MM.1S (cell line): ENCODE measurements around the gene TCF15.

Experiments used
- DNase-seq: peaks from one replicate; pipeline ENCODE4 v3.0.0-alpha.2; 2015
- H2AFZ ChIP-seq: fragments of 300-600 bp; sonication (generic); 2 replicates; pipeline ENCODE4 v1.6.0; 2016; ENCODE audit warnings: antibody characterized with exemption, low read length
- H3F3A ChIP-seq: fragments of 300-600 bp; sonication (generic); 2 replicates; pipeline ENCODE4 v1.6.1; 2016; ENCODE audit warnings: mild to moderate bottlenecking, antibody characterized with exemption, low read length, moderate library complexity, mixed read lengths; ENCODE audit not compliant: insufficient read depth
- H3K27ac ChIP-seq: fragments of 300-600 bp; sonication (generic); 2 replicates; pipeline ENCODE4 v1.5.1; 2016; ENCODE audit warnings: mild to moderate bottlenecking, low read length
- H3K27me3 ChIP-seq: fragments of 300-600 bp; sonication (generic); replicated peaks from 2 replicates; pipeline ENCODE4 v1.6.0; 2016; ENCODE audit warnings: low read length; ENCODE audit not compliant: insufficient read depth
- H3K36me3 ChIP-seq: fragments of 300-600 bp; sonication (generic); replicated peaks from 2 replicates; pipeline ENCODE4 v1.6.1; 2016; ENCODE audit warnings: mild to moderate bottlenecking, low read length, mixed read lengths; ENCODE audit not compliant: insufficient read depth
- H3K4me1 ChIP-seq: fragments of 300-600 bp; sonication (generic); 2 replicates; pipeline ENCODE4 v1.6.1; 2016; ENCODE audit warnings: low read length, mixed read lengths
- H3K4me2 ChIP-seq: fragments of 300-600 bp; sonication (generic); 2 replicates; pipeline ENCODE4 v1.6.0; 2016; ENCODE audit warnings: low read depth, low read length
- H3K4me3 ChIP-seq: fragments of 300-600 bp; sonication (generic); 2 replicates; pipeline ENCODE4 v1.5.1; 2016; ENCODE audit warnings: low read length, mixed read lengths
- H3K79me2 ChIP-seq: fragments of 300-600 bp; sonication (generic); 2 replicates; pipeline ENCODE4 v1.6.1; 2016; ENCODE audit warnings: mixed run types, low read length, mixed read lengths
- H3K9ac ChIP-seq: fragments of 300-600 bp; sonication (generic); 2 replicates; pipeline ENCODE4 v1.6.1; 2016; ENCODE audit warnings: low read length, mixed read lengths
- H3K9me2 ChIP-seq: fragments of 300-600 bp; sonication (generic); replicated peaks from 2 replicates; pipeline ENCODE4 v1.6.1; 2016; ENCODE audit warnings: mild to moderate bottlenecking, low read length, mixed read lengths; ENCODE audit not compliant: insufficient read depth
- H3K9me3 ChIP-seq: fragments of 300-600 bp; sonication (generic); replicated peaks from 2 replicates; pipeline ENCODE4 v1.6.1; 2016; ENCODE audit warnings: mild to moderate bottlenecking, low read length, mixed read lengths; ENCODE audit not compliant: insufficient read depth
- H4K20me1 ChIP-seq: fragments of 300-600 bp; sonication (generic); 2 replicates; pipeline ENCODE4 v1.6.1; 2016; ENCODE audit warnings: mild to moderate bottlenecking, low read length, moderate library complexity, mixed read lengths; ENCODE audit not compliant: insufficient read depth
- CTCF ChIP-seq: fragments of 300-600 bp; sonication (generic); IDR thresholded peaks from 2 replicates; pipeline ENCODE4 v1.5.1; 2016; ENCODE audit warnings: antibody characterized with exemption, low read length, mixed read lengths
- EZH2 ChIP-seq: fragments of 300-600 bp; sonication (generic); optimal IDR thresholded peaks from 2 replicates; pipeline ENCODE3; 2017; ENCODE audit warnings: low read depth, mild to moderate bottlenecking, antibody characterized with exemption, low read length, mixed read lengths
- EZH2phosphoT487 ChIP-seq: fragments of 300-600 bp; sonication (generic); IDR thresholded peaks from 2 replicates; pipeline ENCODE4 v1.6.1; 2018; ENCODE audit warnings: antibody characterized with exemption, low read length

TCF15 gene

DNA sequence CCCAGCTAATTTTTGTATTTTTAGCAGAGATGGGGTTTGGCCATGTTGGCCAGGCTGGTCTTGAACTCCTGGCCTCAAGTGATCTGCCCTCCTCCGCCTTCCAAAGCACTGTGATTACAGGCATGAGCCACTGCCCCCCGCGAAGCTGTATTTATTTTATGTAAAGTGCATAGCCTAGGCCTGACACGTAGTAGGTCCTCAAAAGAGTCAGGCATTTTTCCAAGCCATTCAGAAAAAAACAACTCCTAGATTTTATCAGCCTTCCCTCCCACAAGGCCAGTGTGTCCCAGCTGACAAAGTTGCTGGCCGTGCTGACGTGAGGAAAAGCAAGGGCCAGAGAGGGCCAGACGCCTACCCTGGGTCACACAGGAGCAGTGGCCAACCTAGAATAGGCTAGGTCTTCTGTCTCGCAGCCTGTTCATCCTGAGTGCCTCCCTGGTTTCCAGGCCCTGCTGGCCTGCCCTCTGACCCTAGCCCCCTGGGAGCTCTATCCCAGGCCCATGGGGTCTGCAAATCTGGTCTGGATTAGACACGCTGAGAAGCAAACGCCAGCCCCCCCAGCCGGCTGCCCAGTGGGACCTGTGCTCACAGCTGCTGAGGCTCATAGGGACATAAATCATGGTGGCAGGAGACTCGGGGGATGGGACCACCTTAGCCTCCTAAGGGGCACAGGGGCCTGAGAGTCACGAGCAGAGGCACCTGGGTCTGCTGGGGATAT is 11.8 kb downstream of the TCF15 start:
- no peak for TF ChIP-seq EZH2phosphoT487
- no peak for TF ChIP-seq CTCF
- H3K9me2 ChIP-seq: no peaks in the 10 kb centered on the region
- no peak overlapping the region for H3K27ac ChIP-seq
- no peak for DNase-seq
- H3K36me3 ChIP-seq: no peaks in the 10 kb centered on the region
- no peaks in the 10 kb centered on the region for H3K79me2 ChIP-seq
- no peak overlapping the region for H3K4me3 ChIP-seq
- H3K27me3 ChIP-seq: no peaks in the 10 kb centered on the region
- H3K9ac ChIP-seq: no peak overlapping the region
- H3K4me2 ChIP-seq: no peak overlapping the region
- no peak overlapping the region for H2AFZ ChIP-seq
- no peaks in the 10 kb centered on the region for H3K4me1 ChIP-seq
- H3K9me3 ChIP-seq: no peaks in the 10 kb centered on the region
- H4K20me1 ChIP-seq: no peaks in the 10 kb centered on the region
- no peaks in the 10 kb centered on the region for H3F3A ChIP-seq

DNA sequence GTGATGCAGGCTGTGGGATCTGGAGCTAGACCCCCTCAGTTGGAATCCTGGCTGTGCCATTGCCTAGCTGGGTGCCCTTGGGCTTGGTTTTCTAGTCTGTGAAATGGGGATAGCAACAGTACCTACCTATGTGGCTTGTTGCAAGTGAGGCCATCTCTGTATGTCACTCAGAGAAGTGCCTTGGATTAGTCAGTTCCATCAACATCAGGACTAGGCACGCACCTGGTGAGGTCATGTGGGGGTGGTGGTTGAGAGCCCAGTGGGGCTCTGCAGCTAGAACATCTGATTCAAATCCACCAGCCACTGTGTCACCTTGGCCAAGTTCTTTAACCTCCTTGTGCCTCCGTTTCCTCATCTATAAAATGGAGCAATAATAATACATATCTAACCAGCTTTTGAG is 12.5 kb downstream of the TCF15 start:
- TF ChIP-seq EZH2 (no peak), CTCF (no peak), EZH2phosphoT487 (no peak)
- no peaks in the 10 kb centered on the region for H3K4me1 ChIP-seq
- no peak for DNase-seq
- no peak overlapping the region for H3K4me2 ChIP-seq
- H3K27ac ChIP-seq: no peak overlapping the region
- H3F3A ChIP-seq: no peaks in the 10 kb centered on the region
- H3K4me3 ChIP-seq: no peak overlapping the region
- H3K9ac ChIP-seq: no peak overlapping the region
- no peaks in the 10 kb centered on the region for H4K20me1 ChIP-seq
- H3K9me2 ChIP-seq: no peaks in the 10 kb centered on the region
- H3K9me3 ChIP-seq: no peaks in the 10 kb centered on the region
- no peak overlapping the region for H2AFZ ChIP-seq
- H3K36me3 ChIP-seq: no peaks in the 10 kb centered on the region
- H3K79me2 ChIP-seq: no peaks in the 10 kb centered on the region
- H3K27me3 ChIP-seq: no peaks in the 10 kb centered on the region

DNA sequence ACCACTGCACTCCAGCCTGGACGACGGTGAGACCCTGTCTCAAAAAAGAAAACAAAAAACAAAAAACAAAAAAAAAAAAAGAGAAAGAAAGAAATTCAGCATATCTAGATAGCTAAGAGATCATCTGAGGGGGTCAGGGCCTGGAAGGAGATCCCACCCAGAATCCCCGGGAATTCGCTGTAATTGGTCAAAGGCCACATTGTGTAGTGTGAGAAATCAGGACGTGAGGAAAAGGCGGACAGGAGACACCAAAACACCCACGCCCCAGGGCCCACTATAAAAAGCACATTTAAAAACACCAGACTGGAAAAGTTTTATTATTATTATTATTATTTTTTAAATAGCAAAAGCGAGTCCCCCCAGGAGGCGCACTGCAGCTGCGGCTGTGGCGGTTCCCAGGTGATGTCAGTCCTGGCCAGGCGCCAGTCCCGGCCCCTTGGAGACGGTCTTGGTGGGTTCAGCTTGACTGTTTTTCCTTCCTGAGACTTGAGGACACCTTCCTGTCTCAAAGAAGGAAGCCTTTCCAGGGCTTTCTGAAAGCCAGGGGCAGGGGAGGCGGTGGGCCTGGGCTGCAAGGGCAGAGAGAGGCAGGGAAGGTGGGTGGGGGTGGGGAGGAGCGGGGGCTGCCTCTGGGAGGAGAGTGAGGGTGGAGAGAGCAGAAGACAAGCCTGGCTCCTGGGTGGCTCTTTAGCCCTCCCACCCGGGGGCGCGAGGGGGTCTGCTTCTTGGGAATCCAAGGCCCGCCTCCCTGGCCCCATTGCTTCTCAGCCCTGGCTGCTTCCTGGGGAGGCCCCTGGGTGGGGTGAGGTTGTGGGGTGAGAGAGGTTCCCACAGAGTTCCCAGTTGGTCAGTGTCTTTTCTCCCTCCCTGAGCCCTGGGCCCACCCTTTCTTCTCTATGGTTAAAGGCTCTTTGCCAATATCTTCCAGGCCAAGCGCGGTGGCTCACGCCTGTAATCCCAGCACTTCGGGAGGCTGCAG is 14.5 kb downstream of the TCF15 start:
- Histone ChIP-seq H3K27me3 (no peaks in the 10 kb centered on the region), H3K27ac (no peak overlapping the region), H3K4me1 (no peaks in the 10 kb centered on the region), H3K4me2 (no peak overlapping the region), H3K9ac (no peak overlapping the region), H3K9me3 (no peaks in the 10 kb centered on the region), H3K36me3 (no peaks in the 10 kb centered on the region), H3K9me2 (no peaks in the 10 kb centered on the region), H3K4me3 (no peak overlapping the region), H4K20me1 (no peaks in the 10 kb centered on the region), H3K79me2 (no peaks in the 10 kb centered on the region), H2AFZ (no peak overlapping the region), H3F3A (no peaks in the 10 kb centered on the region)
- no peak for DNase-seq
- TF ChIP-seq EZH2 (no peak), CTCF (no peak), EZH2phosphoT487 (no peak)
